ENCODE data around the gene PASK. TPM values are rescaled to one million over a fixed set of nuclear protein-coding genes. Genes with fewer than 3 reads are reported as not detected.

PASK gene
- total and polyA plus RNA-seq, 2 donors from 2014 or later, result 3.1 to 26.0 TPM

DNA sequence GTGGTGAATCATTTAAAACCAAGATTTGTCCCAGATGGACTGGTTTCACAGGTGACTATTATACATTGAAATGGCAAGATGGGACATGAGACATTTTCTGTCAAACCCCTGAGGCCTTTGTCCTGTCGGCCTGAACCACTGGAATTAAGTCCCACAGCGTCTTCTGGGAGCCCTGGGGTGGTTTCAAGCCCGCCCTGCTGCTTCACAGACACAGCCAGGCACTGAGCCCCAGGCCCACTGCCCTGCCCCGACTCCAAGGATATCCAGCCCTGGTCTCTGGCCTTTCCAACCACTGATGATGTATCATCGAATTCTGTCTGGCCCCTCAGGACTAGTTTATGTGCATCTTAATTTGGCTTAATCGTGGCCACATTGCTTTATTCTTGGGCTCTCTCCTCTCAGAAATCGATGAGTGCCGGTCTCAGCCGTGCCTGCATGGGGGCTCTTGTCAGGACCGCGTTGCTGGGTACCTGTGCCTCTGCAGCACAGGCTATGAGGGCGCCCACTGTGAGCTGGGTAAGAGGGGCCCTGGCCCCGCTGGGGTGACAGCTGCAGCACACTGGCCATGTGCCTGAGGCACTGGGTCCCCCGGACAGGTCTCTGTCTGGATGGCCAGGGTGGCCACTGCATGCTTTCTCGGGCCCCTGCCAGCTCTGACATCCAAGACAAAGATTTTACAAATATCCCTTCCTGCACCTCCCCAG, 86.7 kb downstream of the PASK start:
- H3K27ac ChIP-seq (ENCODE audit: low read depth in 2 of 2, low read length in 2 of 2), result no peak overlapping the region
- H3K9ac ChIP-seq (ENCODE audit: low read length in 3 of 3), result no peak overlapping the region
- no peak overlapping the region for H3K4me3 ChIP-seq (ENCODE audit: low read length in 3 of 3)
- H3K9me3 ChIP-seq (ENCODE audit: control insufficient read depth in 2 of 3, insufficient read depth in 1 of 3, low read length in 3 of 3), result no peaks in the 10 kb centered on the region
- TF ChIP-seq, protein P1, sequence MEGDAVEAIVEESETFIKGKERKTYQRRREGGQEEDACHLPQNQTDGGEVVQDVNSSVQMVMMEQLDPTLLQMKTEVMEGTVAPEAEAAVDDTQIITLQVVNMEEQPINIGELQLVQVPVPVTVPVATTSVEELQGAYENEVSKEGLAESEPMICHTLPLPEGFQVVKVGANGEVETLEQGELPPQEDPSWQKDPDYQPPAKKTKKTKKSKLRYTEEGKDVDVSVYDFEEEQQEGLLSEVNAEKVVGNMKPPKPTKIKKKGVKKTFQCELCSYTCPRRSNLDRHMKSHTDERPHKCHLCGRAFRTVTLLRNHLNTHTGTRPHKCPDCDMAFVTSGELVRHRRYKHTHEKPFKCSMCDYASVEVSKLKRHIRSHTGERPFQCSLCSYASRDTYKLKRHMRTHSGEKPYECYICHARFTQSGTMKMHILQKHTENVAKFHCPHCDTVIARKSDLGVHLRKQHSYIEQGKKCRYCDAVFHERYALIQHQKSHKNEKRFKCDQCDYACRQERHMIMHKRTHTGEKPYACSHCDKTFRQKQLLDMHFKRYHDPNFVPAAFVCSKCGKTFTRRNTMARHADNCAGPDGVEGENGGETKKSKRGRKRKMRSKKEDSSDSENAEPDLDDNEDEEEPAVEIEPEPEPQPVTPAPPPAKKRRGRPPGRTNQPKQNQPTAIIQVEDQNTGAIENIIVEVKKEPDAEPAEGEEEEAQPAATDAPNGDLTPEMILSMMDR (IDR thresholded peaks at IDR 0.05; ENCODE audit: borderline replicate concordance, extremely low read depth, insufficient read depth), result no peak
- FAIRE-seq (no peak), DNase-seq (peak in 1 of 5 donors; percentile 71)
- no peaks in the 10 kb centered on the region for H3K36me3 ChIP-seq (ENCODE audit: control insufficient read depth in 2 of 3, insufficient read depth in 3 of 3, low read length in 3 of 3)
- intact Hi-C loops (cut with DNase I), result loop anchor here (10.0 kb wide), 1 partner anchor 208 kb away; no protein-coding TSS in a partner anchor
- H3K4me1 ChIP-seq (ENCODE audit: control insufficient read depth in 2 of 3, insufficient read depth in 2 of 3, low read depth in 1 of 3, low read length in 3 of 3), result peaks cover 0 to 2% (median 0%) of the 10 kb centered on the region in 3 donors
- H3K27me3 ChIP-seq (ENCODE audit: control insufficient read depth, insufficient read depth, low read length), result no peaks in the 10 kb centered on the region

- H3K9ac ChIP-seq (ENCODE audit: low read length in 3 of 3), result no peak overlapping the region
- TF ChIP-seq, protein P1 (IDR thresholded peaks at IDR 0.05; ENCODE audit: borderline replicate concordance, extremely low read depth, insufficient read depth), result no peak
- H3K9me3 ChIP-seq (ENCODE audit: control insufficient read depth in 2 of 3, insufficient read depth in 1 of 3, low read length in 3 of 3), result no peaks in the 10 kb centered on the region
- no peak overlapping the region for H3K27ac ChIP-seq (ENCODE audit: low read depth in 2 of 2, low read length in 2 of 2)
- FAIRE-seq (no peak), DNase-seq (peak in 2 of 5 donors; percentile 10 to 17)
- H3K36me3 ChIP-seq (ENCODE audit: control insufficient read depth in 2 of 3, insufficient read depth in 3 of 3, low read length in 3 of 3), result no peaks in the 10 kb centered on the region
- H3K4me3 ChIP-seq (ENCODE audit: low read length in 3 of 3), result no peak overlapping the region
- intact Hi-C loops (cut with DNase I), result loop anchor here (10.0 kb wide), 1 partner anchor 206 kb away; no protein-coding TSS in a partner anchor
- peaks cover 0 to 2% (median 0%) of the 10 kb centered on the region in 3 donors for H3K4me1 ChIP-seq (ENCODE audit: control insufficient read depth in 2 of 3, insufficient read depth in 2 of 3, low read depth in 1 of 3, low read length in 3 of 3)
- H3K27me3 ChIP-seq (ENCODE audit: control insufficient read depth, insufficient read depth, low read length), result no peaks in the 10 kb centered on the region
Observed at GRCh38 chr2:241061275-241061674, 88.0 kb downstream of the PASK start.

Other genes starting within 250 kb of the PASK start
- gene CROCC2, start 243.1 kb downstream of the PASK start, total RNA-seq, result 0.13 TPM
- not detected for gene CROCC2, start 243.1 kb downstream of the PASK start, polyA plus RNA-seq (ENCODE audit: insufficient read depth, low read depth, low replicate concordance)
- 42.1 TPM for gene SNED1, start 150.9 kb downstream of the PASK start, total RNA-seq
- 3.0 TPM for gene SNED1, start 150.9 kb downstream of the PASK start, polyA plus RNA-seq (ENCODE audit: insufficient read depth, low read depth, low replicate concordance)
- 41.5 TPM for gene MTERF4, start 47.2 kb downstream of the PASK start, total RNA-seq
- gene MTERF4, start 47.2 kb downstream of the PASK start, polyA plus RNA-seq (ENCODE audit: insufficient read depth, low read depth, low replicate concordance), result 24.3 TPM
- gene PPP1R7, start 995 bp upstream of the PASK start, total RNA-seq, result 64.6 TPM
- 94.9 TPM for gene PPP1R7, start 995 bp upstream of the PASK start, polyA plus RNA-seq (ENCODE audit: insufficient read depth, low read depth, low replicate concordance)
- gene ANO7, start 39.2 kb upstream of the PASK start, total RNA-seq, result 1.9 TPM
- 1.1 TPM for gene ANO7, start 39.2 kb upstream of the PASK start, polyA plus RNA-seq (ENCODE audit: insufficient read depth, low read depth, low replicate concordance)
- 356 TPM for gene HDLBP, start 166.2 kb upstream of the PASK start, total RNA-seq
- 256 TPM for gene HDLBP, start 166.2 kb upstream of the PASK start, polyA plus RNA-seq (ENCODE audit: insufficient read depth, low read depth, low replicate concordance)
- 435 TPM for gene SEPTIN2, start 166.5 kb upstream of the PASK start, total RNA-seq
- 187 TPM for gene SEPTIN2, start 166.5 kb upstream of the PASK start, polyA plus RNA-seq (ENCODE audit: insufficient read depth, low read depth, low replicate concordance)
- gene FARP2, start 206.8 kb upstream of the PASK start, total RNA-seq, result 50.5 TPM
- gene FARP2, start 206.8 kb upstream of the PASK start, polyA plus RNA-seq (ENCODE audit: insufficient read depth, low read depth, low replicate concordance), result 20.3 TPM

Data from kidney (tissue), 14 donors.